ENCODE results near the gene COL23A1. TPM values are rescaled to one million over a fixed set of nuclear protein-coding genes. Genes with fewer than 3 reads are reported as not detected.

The COL23A1 gene
- total RNA-seq, 1 experiment from 2014 or later = not detected

DNA sequence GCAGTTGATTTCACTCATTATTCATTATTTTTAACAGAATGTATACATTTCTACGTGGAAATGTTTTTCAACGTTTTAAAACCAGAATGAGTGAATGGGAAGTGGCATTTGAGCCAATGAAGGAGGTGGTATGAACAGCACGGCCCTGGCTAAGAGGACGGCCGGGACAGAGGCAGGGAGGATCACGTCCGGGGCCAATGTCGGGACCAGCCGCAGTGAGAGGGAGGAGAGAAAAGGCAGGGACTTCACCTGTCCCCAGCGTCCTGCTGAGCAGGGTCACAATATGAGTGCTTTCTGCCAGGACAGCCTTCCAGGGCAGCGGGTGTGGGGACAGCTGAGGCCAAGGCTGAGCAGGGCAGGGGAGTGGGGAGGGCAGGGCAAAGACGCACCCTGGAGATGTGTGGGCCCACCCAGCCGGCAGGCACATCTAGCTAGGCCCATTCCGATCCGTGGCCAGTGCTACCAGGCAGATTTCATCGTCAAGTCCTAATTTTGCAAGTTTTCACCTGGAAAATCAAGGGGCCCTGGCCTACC lies 209.6 kb downstream of the COL23A1 start:
- CTCF ChIA-PET = no interaction called here
- BruUV-seq (replicated peaks) = no TSS peak

DNA sequence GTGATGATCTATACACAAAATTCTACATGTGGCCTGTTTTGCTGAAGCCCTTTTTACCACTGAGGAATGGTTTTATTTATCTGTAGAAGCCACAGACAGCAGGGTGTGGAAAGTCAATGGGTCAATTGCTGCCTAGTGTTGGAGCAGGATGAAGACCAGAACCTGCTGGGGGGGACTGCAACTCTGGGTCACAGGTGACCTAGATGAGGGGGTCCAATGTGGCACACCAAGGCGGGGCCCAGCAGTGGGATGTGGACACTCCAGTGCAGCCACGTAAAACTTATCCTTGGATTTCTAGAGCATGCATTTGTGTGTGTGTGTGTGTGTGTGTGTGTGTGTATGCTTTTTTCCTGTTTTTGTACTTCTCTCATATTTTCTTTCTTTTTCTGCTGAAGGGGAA lies 210.1 kb downstream of the COL23A1 start:
- H3K4me1 ChIP-seq (ENCODE audit: insufficient read depth, low read length, poor library complexity, severe bottlenecking) = no peaks in the 10 kb centered on the region
- CTCF ChIA-PET = no interaction called here
- H3K36me3 ChIP-seq (ENCODE audit: insufficient read depth, low read length, poor library complexity, severe bottlenecking) = no peaks in the 10 kb centered on the region
- no peak overlapping the region for H3K4me3 ChIP-seq (ENCODE audit: low read depth, low read length, poor library complexity, severe bottlenecking)
- BruUV-seq (replicated peaks) = no TSS peak
- intact Hi-C loops (cut with micrococcal nuclease; ENCODE audit: unreplicated experiment) = no loop called here
- no peak for DNase-seq (ENCODE audit: low spot score)
- POLR2A ChIA-PET (ENCODE audit: low non-redundant PET) = no interaction called here
- H3K9me3 ChIP-seq (ENCODE audit: low read depth, low read length, poor library complexity, severe bottlenecking) = no peaks in the 10 kb centered on the region
- no peak overlapping the region for H3K27ac ChIP-seq (ENCODE audit: low read depth, low read length, poor library complexity, severe bottlenecking)
- no peak for TF ChIP-seq EZH2 (IDR thresholded peaks at IDR 0.05; ENCODE audit: borderline replicate concordance, low read depth, low read length, poor library complexity, severe bottlenecking)
- TF ChIP-seq CTCF (conservative IDR thresholded peaks at IDR 0.05; ENCODE audit: low read depth, low read length) = no peak
- no peaks in the 10 kb centered on the region for H3K27me3 ChIP-seq (replicated peaks; ENCODE audit: insufficient read depth, low read depth, low read length, poor library complexity)

More for the DNA sequence above, 209.6 kb downstream of the COL23A1 start:
- Histone ChIP-seq H3K27me3 (replicated peaks; ENCODE audit: insufficient read depth, low read depth, low read length, poor library complexity) (no peaks in the 10 kb centered on the region), H3K9me3 (ENCODE audit: low read depth, low read length, poor library complexity, severe bottlenecking) (no peaks in the 10 kb centered on the region), H3K36me3 (ENCODE audit: insufficient read depth, low read length, poor library complexity, severe bottlenecking) (no peaks in the 10 kb centered on the region), H3K4me3 (ENCODE audit: low read depth, low read length, poor library complexity, severe bottlenecking) (no peak overlapping the region), H3K27ac (ENCODE audit: low read depth, low read length, poor library complexity, severe bottlenecking) (no peak overlapping the region), H3K4me1 (ENCODE audit: insufficient read depth, low read length, poor library complexity, severe bottlenecking) (no peaks in the 10 kb centered on the region)
- DNase-seq (ENCODE audit: low spot score) = no peak
- TF ChIP-seq EZH2 (IDR thresholded peaks at IDR 0.05; ENCODE audit: borderline replicate concordance, low read depth, low read length, poor library complexity, severe bottlenecking) (no peak), CTCF (conservative IDR thresholded peaks at IDR 0.05; ENCODE audit: low read depth, low read length) (no peak)
- POLR2A ChIA-PET (ENCODE audit: low non-redundant PET) = no interaction called here
- intact Hi-C loops (cut with micrococcal nuclease; ENCODE audit: unreplicated experiment) = no loop called here

GRCh38 chr5:178378527-178379484 lies 211.4 kb downstream of the COL23A1 start:
- Histone ChIP-seq H3K36me3 (ENCODE audit: insufficient read depth, low read length, poor library complexity, severe bottlenecking) (no peaks in the 10 kb centered on the region), H3K9me3 (ENCODE audit: low read depth, low read length, poor library complexity, severe bottlenecking) (no peaks in the 10 kb centered on the region), H3K4me1 (ENCODE audit: insufficient read depth, low read length, poor library complexity, severe bottlenecking) (no peaks in the 10 kb centered on the region), H3K27ac (ENCODE audit: low read depth, low read length, poor library complexity, severe bottlenecking) (no peak overlapping the region), H3K27me3 (replicated peaks; ENCODE audit: insufficient read depth, low read depth, low read length, poor library complexity) (no peaks in the 10 kb centered on the region), H3K4me3 (ENCODE audit: low read depth, low read length, poor library complexity, severe bottlenecking) (no peak overlapping the region)
- CTCF ChIA-PET = no interaction called here
- no TSS peak for BruUV-seq (replicated peaks)
- TF ChIP-seq EZH2 (IDR thresholded peaks at IDR 0.05; ENCODE audit: borderline replicate concordance, low read depth, low read length, poor library complexity, severe bottlenecking) (no peak), CTCF (conservative IDR thresholded peaks at IDR 0.05; ENCODE audit: low read depth, low read length) (no peak)
- POLR2A ChIA-PET (ENCODE audit: low non-redundant PET) = no interaction called here
- no peak for DNase-seq (ENCODE audit: low spot score)
- intact Hi-C loops (cut with micrococcal nuclease; ENCODE audit: unreplicated experiment) = no loop called here
